ENCODE results near the gene WBP1L.
"Not testable (repeated sequence)": the region's sequence is repeated elsewhere in the genome, so short reads cannot be mapped to it uniquely, and the experiment has no call there.

WBP1L gene

GRCh38 chr10:102844190-102844776, 100.5 kb downstream of the WBP1L start:
- not testable (repeated sequence) for DNase-seq

GRCh38 chr10:102845352-102845902, 101.7 kb downstream of the WBP1L start:
- no peak for DNase-seq

- no peak for DNase-seq
These were observed 106.3 kb downstream of the WBP1L start for GRCh38 chr10:102850025-102850518.

DNA sequence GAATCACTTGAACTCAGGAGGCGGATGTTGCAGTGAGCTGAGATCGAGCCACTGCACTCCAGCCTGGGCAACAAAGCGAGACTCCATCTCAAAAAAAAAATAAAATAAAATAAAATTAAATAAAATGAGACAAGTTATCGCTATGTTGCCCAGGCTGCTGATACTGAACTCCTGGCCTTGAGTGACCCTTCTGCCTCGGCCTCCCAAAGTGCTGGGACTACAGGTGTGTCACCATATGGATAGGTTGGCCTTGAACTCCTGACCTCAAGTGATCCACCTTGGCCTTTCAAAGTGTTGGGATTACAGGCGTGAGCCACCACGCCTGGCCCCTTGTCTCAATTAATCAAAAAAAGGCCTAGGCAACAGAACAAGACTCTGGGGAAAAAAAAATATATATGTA, 109.5 kb downstream of the WBP1L start:
- DNase-seq = not testable (repeated sequence)

- not testable (repeated sequence) for DNase-seq
These were observed 112.1 kb downstream of the WBP1L start for GRCh38 chr10:102855731-102856436.

DNA sequence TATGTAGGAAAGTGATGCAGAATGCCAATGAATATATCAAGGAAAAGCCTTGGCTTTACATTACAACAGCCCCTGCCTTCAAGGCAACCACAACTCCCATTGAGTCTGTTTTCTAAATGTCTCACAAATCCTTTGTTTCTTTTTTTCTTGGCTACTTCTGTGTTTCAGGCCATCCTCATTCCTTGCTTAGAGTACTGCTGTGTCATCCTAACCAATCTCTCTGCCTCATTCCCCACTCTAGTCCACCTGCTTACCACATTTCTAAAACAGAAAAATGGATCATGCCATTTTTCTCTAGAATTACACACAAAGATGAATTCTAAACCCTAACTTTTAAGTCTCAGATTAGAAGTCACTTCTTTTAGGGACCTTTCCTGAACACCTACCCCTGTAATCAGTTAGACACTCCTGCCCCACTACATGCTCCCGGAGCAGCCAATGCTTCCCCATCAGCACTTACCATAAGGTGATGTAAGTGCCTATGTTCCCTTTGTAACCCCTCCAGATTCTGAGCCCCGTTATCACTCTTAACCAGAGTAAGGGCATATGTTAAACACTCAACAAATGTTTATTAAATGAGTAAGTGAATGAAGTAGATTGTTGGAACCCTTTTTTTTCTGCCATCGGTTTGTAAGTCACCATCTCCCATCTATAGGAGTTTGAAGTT, 113.1 kb downstream of the WBP1L start:
- DNase-seq = no peak

DNA sequence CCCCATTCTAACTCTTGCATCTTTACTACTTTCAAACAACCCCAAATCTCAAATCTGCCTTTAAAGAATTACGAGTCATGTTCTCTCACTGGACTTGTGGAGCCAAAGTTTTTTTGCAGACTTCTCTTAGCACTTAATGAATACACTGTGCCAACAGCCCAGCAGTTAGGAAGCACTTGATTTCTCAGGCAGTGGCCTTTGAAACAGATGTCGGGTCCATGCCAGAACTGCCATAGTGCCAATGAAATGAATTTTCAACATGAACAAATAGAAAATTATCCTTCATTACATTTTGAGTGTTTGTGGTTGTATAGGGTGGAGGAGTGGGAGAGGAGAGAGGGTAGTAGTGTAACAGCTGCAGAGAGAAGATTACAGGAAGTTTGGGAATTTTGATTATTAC, 116.2 kb downstream of the WBP1L start:
- DNase-seq = no peak

- no peak for DNase-seq
These were observed 119.9 kb downstream of the WBP1L start for GRCh38 chr10:102863660-102864059.

GRCh38 chr10:102865620-102866019, 121.9 kb downstream of the WBP1L start:
- no peak for DNase-seq
